NCI-H345 treated with DMSO at 0.1 percent for 48 hours (cell line): ENCODE measurements around the gene TACO1.

Source experiments
- DNase-seq: peaks from one replicate; lab custom pipeline; 2025; ENCODE audit not compliant: unreplicated experiment; lab: John Stamatoyannopoulos, UW

TACO1 gene

GRCh38 chr17:63598281-63598680, 2.4 kb upstream of the TACO1 start:
- no peak for DNase-seq

DNA sequence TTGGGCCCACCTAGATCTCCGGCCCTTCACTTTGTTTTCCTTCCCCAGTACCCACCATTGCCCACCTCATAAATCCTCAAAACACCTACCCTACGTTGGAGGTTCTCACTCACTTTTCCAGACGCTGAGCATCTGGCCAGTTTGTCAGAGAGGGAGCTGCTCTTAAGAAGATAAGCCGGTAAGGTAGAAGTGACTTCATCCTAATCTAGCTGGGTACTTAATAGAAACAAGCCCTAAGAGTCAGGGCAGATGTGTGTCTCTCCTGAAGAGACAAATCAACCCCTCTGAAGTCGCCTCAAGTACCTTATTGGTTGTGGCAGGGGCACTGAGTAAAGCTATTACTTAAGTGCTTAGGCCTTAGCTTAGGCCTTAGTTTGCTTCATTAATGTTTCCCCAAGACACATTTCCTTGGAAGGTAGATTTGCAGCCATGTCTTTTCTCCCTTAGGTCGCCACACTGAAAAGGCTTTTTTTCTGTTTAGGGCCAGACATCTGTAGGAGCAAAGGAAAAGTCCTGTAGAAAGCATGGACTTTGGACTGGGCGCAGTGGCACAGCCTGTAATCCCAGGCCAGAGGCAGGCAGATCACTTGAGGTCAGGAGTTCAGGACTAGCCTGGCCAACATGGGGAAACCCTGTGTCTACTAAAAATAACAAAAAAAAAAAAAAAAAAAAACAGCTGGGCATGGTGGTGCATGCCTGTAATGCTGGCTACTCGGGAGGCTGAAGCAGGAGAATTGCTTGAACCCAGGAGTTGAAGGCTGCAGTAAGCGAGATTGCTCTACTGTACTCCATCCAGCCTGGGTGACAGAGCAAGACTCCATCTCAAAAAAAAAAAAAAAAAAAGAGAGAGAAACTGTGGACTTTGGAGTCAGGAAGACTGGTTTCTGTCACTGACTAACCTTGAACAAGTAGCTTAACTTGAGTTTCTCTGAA, 1.0 kb downstream of the TACO1 start:
- DNase-seq: no peak

- DNase-seq: no peak
These were observed 9.3 kb downstream of the TACO1 start for GRCh38 chr17:63609816-63610573.

GRCh38 chr17:63610854-63611253, 10.2 kb downstream of the TACO1 start:
- no peak for DNase-seq

GRCh38 chr17:63611354-63611753, 10.7 kb downstream of the TACO1 start:
- no peak for DNase-seq

GRCh38 chr17:63613663-63614062, 13.0 kb downstream of the TACO1 start:
- DNase-seq: no peak

GRCh38 chr17:63621229-63621683, 20.6 kb downstream of the TACO1 start:
- no peak for DNase-seq

DNA sequence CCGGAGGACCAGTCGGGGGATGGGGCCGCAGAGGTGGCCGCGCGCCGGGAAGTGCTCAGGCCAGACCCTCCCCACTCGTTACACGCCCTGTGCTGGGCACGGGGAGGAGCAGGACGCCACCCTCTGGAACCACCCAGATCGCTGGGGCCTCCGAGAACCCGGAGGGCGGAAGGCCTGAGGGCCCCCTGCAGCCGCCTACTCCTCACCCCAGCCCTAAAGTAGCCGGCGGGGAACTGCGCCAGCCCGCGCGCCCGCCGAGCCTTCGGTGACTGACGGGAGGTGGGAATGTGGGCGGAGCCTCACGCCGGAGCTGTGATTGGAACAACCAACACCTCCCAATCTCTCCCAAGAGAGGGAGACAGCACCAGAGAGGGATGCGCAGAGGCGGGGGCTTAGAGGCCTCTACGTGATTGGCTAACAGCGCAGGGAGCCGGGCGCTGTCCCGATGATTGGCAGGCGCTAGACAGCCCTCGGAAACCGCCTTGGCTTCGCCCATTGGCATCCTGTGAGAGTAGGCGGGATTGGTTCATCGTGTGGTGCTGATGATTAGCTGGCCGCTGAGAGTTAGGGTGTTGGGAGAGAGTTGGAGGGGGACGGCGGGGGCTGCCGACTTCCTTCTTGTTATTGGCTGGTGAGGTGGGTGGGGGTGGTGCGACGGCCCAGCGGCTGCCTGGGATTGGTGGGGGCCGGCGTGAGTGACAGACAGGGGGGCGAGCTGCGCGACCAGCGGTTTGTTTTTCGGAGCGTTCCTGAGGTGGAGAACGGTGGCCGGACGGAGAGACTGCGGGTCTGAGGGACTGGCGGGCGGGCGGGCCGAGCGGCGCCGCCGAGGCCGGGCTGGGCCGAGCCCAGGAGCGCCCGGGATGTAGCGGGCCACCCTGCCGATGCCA, 21.2 kb downstream of the TACO1 start, which contains the start of gene MAP3K3:
Gene MAP3K3 (plus strand): TSS at position 734 of the 890 bp plus-strand sequence. CDS start 343 bp downstream, outside the sequence.
- DNase-seq: peak; percentile 99

DNA sequence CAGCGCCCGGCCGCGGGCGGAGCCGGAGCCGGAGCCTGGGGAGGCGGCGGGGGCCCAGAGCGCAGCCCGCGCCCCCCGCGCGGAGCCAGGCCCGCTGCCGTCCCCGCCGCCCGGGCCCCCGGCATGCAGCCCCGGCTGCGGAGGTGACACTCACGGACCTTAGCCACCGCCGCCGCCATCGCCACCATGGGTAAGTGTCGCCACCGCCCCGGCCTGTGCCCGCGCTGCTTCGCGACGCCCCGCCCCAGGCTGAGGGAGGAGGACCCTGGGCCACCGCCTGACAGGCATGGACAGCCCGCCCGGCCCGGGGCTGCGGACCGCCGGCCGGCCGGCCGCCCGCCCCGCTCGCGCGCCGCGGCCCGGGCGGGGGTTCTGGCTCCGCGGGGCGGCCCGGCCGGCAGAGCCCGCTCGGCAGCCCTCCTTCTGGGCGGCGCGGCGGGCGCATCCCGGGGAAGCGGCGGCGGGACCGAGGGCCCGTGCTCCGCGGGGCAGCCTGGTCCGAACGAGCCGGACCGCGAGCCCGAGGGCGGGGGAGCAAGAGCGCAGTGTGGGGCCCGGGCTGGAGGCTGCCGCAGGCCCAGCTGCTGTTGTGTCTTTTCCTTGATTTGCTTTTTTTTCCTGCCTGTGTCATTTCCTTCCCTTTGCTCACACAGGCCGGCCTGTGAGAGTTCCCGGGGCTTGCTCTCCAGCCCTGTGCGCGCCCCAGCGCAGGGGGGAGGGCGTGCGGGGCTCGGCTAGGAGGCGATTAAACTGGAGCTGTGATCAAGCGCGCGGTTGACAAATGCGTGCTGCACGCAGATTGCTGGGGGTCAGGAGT, 22.1 kb downstream of the TACO1 start:
- no peak for DNase-seq

DNA sequence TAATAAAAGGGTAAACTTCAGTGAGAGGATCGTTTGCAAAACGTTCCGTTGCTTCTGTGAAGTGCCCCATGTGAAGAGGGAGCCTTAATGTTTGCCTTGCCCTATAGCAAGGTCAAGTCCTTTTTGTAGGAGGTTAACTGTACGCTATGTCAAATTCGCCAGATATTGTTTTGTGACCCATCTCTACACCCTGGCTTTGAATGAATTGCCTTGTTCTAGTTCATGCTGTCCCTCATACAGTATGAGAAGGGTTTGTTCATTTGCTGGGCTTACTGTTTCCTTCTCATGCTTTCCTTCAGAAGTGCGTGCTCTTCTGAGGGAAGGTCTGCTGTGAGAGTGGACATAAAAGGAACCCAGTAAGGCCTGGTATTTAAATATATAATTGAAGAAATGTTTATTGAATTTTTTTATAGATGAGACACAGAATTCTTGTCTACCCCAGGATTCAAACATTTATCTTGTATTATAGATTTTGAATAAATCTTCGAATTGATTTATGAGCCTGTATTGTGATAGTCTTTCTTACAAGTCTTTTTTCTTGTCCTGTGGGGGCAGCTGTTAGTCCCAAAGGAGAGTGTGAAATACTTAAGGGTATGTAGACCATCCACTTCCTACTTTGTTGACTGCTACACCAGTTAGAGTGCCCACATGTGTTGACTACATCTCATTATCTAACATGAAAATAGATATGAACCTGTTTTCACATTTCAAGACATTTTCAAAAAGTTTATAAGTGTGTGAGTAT, 23.3 kb downstream of the TACO1 start:
- no peak for DNase-seq

- DNase-seq: no peak
These were observed 23.8 kb downstream of the TACO1 start for GRCh38 chr17:63624531-63624880.

DNA sequence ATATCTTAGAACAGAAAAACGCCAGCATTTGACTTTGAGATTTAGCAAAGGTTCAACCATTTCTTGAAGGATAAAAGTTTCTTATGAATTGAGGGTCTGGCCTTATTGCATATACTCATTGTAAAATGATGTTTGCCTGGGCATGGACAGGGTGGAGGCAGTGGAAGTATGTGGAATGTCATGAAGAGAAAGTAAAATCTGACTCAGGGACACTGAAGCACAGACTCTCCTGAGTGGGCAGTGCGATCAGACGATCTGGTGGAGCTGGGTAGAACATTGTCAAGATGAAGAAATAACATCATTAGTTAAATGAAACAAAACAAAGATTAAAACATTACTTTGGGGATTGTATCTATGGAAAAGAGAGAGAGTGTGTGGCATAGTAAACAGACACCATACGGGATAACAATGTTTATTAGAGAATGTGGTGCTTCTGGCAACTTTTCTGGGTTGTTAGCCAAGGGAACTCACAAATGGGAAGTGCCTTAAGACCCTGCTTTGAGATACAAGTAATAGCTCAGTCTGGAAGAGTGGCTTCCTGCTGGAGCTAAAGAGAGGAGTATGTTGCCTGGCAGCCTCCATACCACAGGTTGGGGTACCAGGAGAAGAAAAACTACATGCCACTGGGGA, 26.0 kb downstream of the TACO1 start:
- no peak for DNase-seq

GRCh38 chr17:63629627-63630026, 28.9 kb downstream of the TACO1 start:
- no peak for DNase-seq

DNA sequence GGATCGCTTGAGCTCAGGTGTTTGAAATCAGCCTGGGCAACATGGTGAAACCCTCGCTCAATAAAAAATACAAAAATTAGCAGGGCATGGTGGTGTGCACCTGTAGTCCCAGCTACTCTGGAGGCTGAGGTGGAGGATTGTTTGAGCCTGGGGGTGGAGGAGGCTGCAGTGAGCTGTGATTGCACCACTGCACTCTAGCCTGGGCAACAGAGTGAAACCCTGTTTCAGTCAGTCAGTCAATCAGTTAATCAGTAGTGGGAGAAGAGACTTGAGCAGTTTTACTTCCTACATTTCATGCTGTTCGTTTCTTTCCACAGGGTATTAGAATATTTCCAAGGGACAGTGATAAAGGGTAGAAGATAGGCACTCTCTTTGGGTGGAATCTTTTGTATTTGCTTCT, 30.4 kb downstream of the TACO1 start:
- DNase-seq: no peak

DNA sequence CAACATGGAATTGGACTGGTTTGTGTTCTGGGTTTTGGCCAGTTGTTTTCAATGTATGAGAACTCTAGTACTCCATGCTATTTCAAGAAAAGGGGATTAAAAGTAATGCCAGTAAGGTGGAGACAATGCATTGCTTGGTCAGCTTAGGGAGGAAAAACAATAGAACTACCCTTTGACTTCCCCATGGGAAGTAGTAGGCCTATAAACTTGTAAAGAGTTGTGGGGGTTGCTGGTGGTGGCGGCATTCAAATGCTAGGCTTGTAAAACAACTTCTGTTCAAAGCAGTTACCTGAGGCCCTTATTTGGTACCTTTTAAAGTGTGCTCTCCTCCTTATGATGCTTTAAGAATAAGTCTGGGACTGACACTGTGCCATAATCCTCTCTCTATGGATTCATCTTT, 30.9 kb downstream of the TACO1 start:
- DNase-seq: no peak

GRCh38 chr17:63633742-63634141, 33.0 kb downstream of the TACO1 start:
- no peak for DNase-seq

- no peak for DNase-seq
These were observed 33.5 kb downstream of the TACO1 start for GRCh38 chr17:63634163-63634562.

- DNase-seq: no peak
These were observed 34.1 kb downstream of the TACO1 start for GRCh38 chr17:63634816-63635215.

GRCh38 chr17:63635290-63635689, 34.6 kb downstream of the TACO1 start:
- DNase-seq: no peak
